C4-2B (cell line): ENCODE measurements around the gene INAFM1.
A peak's percentile ranks its signal among the peaks of the same experiment; 100 is the strongest.
"Not testable (repeated sequence)": the region's sequence is repeated elsewhere in the genome, so short reads cannot be mapped to it uniquely, and the experiment has no call there.

Experiments used
- H3K27ac ChIP-seq: fragments of 450-650 bp; 2 replicates; pipeline ENCODE4 v1.5.1; 2017
- ZFX ChIP-seq: fragments of 450-650 bp; IDR thresholded peaks from 2 replicates; pipeline ENCODE4 v1.6.1; 2017
- TF ChIP-seq, protein P1 (sequence below): fragments of 450-650 bp; conservative IDR thresholded peaks from 2 replicates; pipeline ENCODE4 v1.5.1; 2017; ENCODE audit warnings: mild to moderate bottlenecking

Gene INAFM1

DNA sequence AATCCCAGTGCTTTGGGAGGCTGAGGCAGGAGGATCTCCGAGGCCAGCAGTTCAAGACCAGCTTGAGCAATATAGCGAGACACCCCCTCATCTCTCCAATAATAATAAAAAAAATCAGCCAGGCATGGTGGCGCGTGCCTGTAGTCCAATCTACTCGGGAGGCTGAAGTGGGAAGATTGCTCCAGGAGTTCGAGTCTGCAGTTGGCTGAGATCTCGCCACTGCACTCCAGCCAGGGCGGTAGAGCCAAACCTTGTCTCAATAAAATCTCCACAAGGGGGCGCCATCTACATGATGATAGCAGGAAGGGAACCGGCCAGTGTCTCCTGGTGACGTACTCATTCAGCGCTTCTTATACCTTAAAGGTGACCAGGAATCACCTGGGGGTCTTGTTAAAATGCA lies 21.4 kb downstream of the INAFM1 start:
- H3K27ac ChIP-seq = no peak overlapping the region
- TF ChIP-seq, protein P1, sequence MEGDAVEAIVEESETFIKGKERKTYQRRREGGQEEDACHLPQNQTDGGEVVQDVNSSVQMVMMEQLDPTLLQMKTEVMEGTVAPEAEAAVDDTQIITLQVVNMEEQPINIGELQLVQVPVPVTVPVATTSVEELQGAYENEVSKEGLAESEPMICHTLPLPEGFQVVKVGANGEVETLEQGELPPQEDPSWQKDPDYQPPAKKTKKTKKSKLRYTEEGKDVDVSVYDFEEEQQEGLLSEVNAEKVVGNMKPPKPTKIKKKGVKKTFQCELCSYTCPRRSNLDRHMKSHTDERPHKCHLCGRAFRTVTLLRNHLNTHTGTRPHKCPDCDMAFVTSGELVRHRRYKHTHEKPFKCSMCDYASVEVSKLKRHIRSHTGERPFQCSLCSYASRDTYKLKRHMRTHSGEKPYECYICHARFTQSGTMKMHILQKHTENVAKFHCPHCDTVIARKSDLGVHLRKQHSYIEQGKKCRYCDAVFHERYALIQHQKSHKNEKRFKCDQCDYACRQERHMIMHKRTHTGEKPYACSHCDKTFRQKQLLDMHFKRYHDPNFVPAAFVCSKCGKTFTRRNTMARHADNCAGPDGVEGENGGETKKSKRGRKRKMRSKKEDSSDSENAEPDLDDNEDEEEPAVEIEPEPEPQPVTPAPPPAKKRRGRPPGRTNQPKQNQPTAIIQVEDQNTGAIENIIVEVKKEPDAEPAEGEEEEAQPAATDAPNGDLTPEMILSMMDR = peak; percentile 66
- no peak for TF ChIP-seq ZFX

DNA sequence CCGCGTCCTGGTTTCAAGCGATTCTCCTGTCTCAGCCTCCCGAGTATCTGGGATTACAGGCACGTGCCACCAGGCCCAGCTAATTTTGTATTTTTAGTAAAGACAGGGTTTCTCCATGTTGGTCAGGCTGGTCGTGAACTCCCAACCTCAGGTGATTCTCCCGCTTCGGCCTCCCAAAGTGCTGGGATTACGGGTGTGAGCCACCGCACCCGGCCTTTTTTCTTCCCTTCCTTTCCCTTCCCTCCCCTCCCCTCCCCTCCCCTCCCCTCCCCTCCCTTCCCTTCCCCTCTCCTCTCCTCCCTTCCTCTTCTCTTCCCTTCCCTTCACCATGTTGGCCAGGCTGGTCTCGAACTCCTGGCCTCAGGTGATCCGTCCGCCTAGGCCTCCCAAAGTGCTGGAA lies 26.2 kb downstream of the INAFM1 start:
- not testable (repeated sequence) for H3K27ac ChIP-seq

DNA sequence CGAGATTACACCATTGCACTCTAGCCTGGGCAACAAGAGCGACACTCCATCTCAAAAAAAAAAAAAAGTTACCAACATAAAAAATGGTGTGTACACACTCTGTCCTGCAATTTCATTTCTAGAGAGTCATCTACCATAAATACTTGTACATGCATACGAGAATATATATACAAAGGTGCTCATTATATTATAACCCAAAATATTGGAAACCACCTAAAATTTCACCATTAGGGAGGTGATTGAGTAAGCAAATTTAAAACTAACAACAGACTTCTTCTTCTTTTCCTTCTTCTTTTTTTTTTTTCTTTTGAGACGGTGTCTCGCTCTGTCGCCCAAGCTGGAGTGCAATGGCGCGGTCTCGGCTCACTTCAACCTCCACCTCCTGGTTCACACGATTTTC lies 27.6 kb downstream of the INAFM1 start:
- no peak overlapping the region for H3K27ac ChIP-seq
- TF ChIP-seq, protein P1 = no peak
- TF ChIP-seq ZFX = no peak

DNA sequence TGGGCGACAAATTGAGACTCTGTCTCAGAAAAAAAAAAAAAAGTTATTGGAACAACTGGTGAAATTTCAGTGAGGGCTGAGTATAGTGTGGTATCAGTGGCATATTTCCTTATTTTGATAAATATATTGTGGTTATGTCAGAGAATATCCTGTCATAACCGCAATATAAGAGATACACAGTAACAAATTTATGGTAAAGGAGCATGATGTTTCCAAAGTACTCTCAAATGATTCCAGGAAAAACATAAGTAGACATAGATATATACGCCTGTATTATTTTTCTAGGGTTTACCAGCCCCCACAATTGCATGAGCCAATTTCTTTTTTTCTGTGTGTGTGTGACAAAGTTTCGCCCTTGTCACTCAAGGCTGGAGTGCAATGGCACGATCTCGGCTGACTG lies 29.3 kb downstream of the INAFM1 start:
- H3K27ac ChIP-seq = no peak overlapping the region
- TF ChIP-seq ZFX = no peak
- TF ChIP-seq, protein P1 = no peak

DNA sequence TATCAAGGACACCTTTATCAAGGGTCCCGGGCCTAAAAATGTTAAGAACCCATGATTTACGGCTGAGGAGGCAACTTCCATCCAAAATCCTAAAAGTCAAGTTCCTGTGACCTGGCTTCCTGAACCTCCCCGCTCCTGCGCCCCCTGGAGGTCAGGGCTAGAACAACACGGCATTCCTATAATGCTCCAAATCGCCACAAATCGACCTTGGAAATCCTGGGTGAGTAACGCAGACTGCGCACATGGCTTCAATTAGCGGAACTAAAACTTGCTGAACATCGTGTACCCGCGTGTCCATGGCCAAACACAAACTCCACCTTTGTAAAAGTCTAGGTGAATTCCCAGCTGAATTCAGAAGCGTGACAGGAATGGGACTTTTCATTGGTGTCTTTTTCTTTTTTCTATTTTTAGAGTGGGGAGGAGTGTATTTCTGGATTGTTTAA lies 30.6 kb downstream of the INAFM1 start:
- H3K27ac ChIP-seq = no peak overlapping the region
- TF ChIP-seq ZFX = no peak
- TF ChIP-seq, protein P1 = peak; percentile 90

DNA sequence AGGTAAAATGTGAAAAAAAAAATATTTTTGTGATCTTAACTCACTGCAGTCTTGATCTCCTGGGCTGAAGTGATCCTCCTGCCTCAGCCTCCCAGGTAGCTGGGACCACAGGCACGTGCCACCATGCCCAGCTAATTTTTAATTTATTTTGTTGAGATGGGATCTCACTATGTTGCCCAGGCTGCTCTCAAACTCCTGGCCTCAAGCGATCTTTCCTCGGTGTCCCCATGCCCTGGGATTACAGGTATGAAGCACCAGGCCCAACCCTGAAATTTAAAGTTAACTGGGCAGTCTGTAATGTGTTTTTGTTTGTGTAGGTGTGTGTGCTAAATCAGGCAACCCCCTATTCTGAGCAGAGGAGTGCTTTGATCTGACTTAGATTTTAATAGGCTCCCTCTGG lies 31.6 kb downstream of the INAFM1 start:
- TF ChIP-seq ZFX = no peak
- TF ChIP-seq, protein P1 = no peak
- H3K27ac ChIP-seq = no peak overlapping the region

DNA sequence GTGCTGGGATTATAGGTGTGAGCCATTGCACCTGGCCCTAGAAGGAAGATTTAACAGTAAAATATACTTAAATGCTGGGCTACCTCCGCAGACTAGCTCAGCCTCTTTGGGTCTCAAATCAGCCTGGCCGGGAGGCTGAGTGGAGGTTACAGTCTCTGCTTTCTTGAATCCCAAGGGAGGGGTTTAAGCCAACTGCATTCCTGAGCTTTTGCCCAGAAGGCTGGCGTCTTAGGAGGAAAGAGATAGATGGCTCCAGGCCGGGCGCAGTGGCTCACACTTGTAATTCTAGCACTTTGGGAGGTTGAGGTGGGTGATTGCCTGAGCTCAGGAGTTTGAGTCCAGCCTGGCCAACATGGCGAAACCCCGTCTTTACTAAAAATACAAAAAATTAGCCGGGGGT lies 34.4 kb downstream of the INAFM1 start:
- TF ChIP-seq ZFX = no peak
- TF ChIP-seq, protein P1 = no peak
- no peak overlapping the region for H3K27ac ChIP-seq

DNA sequence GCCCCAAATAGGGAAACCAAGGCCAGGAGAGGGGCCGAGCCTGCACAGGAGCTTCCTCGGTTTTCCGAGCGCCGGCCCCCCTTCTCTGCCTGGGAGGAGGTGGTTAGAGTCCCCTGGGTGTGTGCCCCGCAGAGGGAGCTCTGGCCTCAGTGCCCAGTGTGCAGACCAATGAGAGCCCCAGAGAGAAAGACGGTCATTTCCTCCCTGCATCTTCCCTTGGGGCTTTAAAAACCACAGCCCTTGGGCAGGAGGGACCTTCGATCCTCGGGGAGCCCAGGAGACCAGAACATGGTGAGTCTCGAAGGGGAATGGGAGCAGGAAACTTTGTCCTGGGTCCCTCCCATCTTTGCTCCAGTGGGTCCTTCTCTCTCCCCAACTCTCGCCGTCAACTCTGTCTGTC lies 34.9 kb downstream of the INAFM1 start, which contains the start of gene C5AR1:
Gene C5AR1 (plus strand): TSS at position 254 of the 400 bp plus-strand sequence. CDS start 35 bp downstream, at position 289.
- no peak within 1 kb of the TSS for H3K27ac ChIP-seq
- TF ChIP-seq, protein P1 = no peak
- no peak for TF ChIP-seq ZFX
